ENCODE data around the gene ZFAND2B. TPM values are rescaled to one million over a fixed set of nuclear protein-coding genes. Genes with fewer than 3 reads are reported as not detected.

ZFAND2B gene
- total and polyA plus RNA-seq, 3 experiments from 2014 or later, result 32.4 to 86.0 (median 36.8) TPM

GRCh38 chr2:219205981-219206327 is 628 bp upstream of the ZFAND2B start:
- peaks cover 26 to 48% (median 44%) of the 10 kb centered on the region in 3 donors for H3K4me1 Mint-ChIP-seq
- peaks cover 0 to 27% (median 0%) of the 10 kb centered on the region in 3 donors for H3K36me3 Mint-ChIP-seq
- H3K27ac ChIP-seq (ENCODE audit: low read depth, low read length), result peak overlapping the region; percentile 85
- peak overlapping the region; percentile 95 to 99 (median 96) for H3K27ac Mint-ChIP-seq
- no peaks in the 10 kb centered on the region for H3K9me3 ChIP-seq (ENCODE audit: low read length)
- peaks cover 20% of the 10 kb centered on the region for H3K36me3 ChIP-seq (ENCODE audit: insufficient read depth, low read length)
- no peaks in the 10 kb centered on the region for H3K27me3 Mint-ChIP-seq
- H3K9me3 Mint-ChIP-seq, result peaks cover 0 to under 1% (median 0%) of the 10 kb centered on the region in 5 donors
- no peak for DNase-seq
- H3K4me3 ChIP-seq (ENCODE audit: low read length), result peak overlapping the region; percentile 81
- peaks cover 24% of the 10 kb centered on the region for H3K4me1 ChIP-seq (ENCODE audit: insufficient read depth, low read length)
- H3K4me3 Mint-ChIP-seq, result peak overlapping the region; percentile 88 to 97 (median 94)
- no peaks in the 10 kb centered on the region for H3K27me3 ChIP-seq (ENCODE audit: insufficient read depth, low read length, poor library complexity, severe bottlenecking)
- POLR2A ChIA-PET, result interaction anchor here (0.6 to 3.9 kb wide), 17 partner anchors 9 to 977 kb away, joined by 3 to 88 read pairs (median 5); partner anchors contain the start of genes ANKZF1, ATG9A, BCS1L and CNPPD1
- CTCF ChIA-PET, result interaction anchor here (0.7 to 7.1 kb wide), 10 partner anchors 13 to 89 kb away, joined by 3 to 70 read pairs (median 6); partner anchors contain the start of genes CNPPD1, GLB1L, NHEJ1 and SLC23A3

DNA sequence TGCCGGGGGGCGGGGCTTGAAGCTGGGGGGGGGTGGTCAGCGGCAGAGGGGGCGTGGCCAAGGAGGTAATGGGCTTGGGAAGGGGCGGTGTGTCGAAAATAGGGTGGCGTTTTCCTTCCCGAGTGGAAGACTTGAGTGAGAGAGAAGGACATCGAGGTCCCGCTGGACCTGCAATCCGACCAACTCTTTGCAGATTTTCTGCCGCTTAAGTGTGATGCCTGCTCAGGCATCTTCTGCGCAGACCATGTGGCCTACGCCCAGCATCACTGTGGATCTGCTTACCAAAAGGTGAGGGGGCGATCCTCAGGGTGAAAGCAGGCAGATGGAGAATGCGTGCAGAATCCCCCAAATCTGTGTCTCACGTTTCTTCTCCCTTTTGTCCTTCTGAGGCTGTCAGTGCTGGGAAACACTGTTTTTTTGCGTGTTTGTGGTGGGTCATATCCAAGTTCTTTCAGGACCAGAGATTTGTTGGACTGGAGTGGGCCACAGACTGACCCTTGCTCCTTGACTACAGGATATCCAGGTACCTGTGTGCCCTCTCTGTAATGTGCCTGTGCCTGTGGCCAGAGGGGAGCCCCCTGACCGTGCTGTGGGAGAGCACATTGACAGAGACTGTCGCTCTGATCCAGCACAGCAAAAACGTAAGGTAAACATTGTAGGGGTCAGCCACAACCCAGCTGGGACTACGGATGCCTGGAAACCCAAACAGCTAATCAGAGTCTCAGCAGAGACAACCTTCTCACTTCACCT is 727 bp downstream of the ZFAND2B start:
- peaks cover 29% of the 10 kb centered on the region for H3K4me1 ChIP-seq (ENCODE audit: insufficient read depth, low read length)
- ChIA-PET POLR2A (interaction anchor here (0.8 to 3.9 kb wide), 12 partner anchors 23 to 315 kb away, joined by 3 to 88 read pairs (median 10); partner anchors contain the start of genes ANKZF1, ATG9A, CNPPD1 and DNAJB2), CTCF (interaction anchor here (0.9 to 7.1 kb wide), 8 partner anchors 11 to 87 kb away, joined by 3 to 110 read pairs (median 9); partner anchors contain the start of genes CNPPD1, NHEJ1 and SLC23A3)
- H3K4me1 Mint-ChIP-seq, result peaks cover 32 to 53% (median 49%) of the 10 kb centered on the region in 3 donors
- H3K4me3 Mint-ChIP-seq, result peak overlapping the region; percentile 88 to 97 (median 94)
- no peaks in the 10 kb centered on the region for H3K27me3 Mint-ChIP-seq
- H3K9me3 ChIP-seq (ENCODE audit: low read length), result no peaks in the 10 kb centered on the region
- H3K36me3 Mint-ChIP-seq, result peaks cover 0 to 27% (median 1%) of the 10 kb centered on the region in 3 donors
- peak overlapping the region; percentile 85 for H3K27ac ChIP-seq (ENCODE audit: low read depth, low read length)
- peak overlapping the region; percentile 74 to 97 (median 90) for H3K27ac Mint-ChIP-seq
- no peaks in the 10 kb centered on the region for H3K9me3 Mint-ChIP-seq
- peaks cover 20% of the 10 kb centered on the region for H3K36me3 ChIP-seq (ENCODE audit: insufficient read depth, low read length)
- no peak for DNase-seq
- no peaks in the 10 kb centered on the region for H3K27me3 ChIP-seq (ENCODE audit: insufficient read depth, low read length, poor library complexity, severe bottlenecking)
- peak overlapping the region; percentile 81 for H3K4me3 ChIP-seq (ENCODE audit: low read length)

- peaks cover 29% of the 10 kb centered on the region for H3K4me1 ChIP-seq (ENCODE audit: insufficient read depth, low read length)
- Mint-ChIP-seq H3K27me3 (no peaks in the 10 kb centered on the region), H3K4me3 (peak overlapping the region; percentile 88 to 97 (median 92)), H3K9me3 (no peaks in the 10 kb centered on the region), H3K27ac (peak overlapping the region in 7 of 8 donors; percentile 54 to 96 (median 88)), H3K4me1 (peaks cover 32 to 53% (median 49%) of the 10 kb centered on the region in 3 donors), H3K36me3 (peaks cover 0 to 27% (median 1%) of the 10 kb centered on the region in 3 donors)
- no peak overlapping the region for H3K4me3 ChIP-seq (ENCODE audit: low read length)
- H3K36me3 ChIP-seq (ENCODE audit: insufficient read depth, low read length), result peaks cover 20% of the 10 kb centered on the region
- no peaks in the 10 kb centered on the region for H3K27me3 ChIP-seq (ENCODE audit: insufficient read depth, low read length, poor library complexity, severe bottlenecking)
- ChIA-PET CTCF (interaction anchor here (0.7 to 7.1 kb wide), 7 partner anchors 10 to 87 kb away, joined by 3 to 110 read pairs (median 6); partner anchors contain the start of genes CNPPD1, NHEJ1 and SLC23A3), POLR2A (interaction anchor here (1.1 to 3.9 kb wide), 6 partner anchors 8 to 48 kb away, joined by 3 to 88 read pairs (median 7); partner anchors contain the start of genes CNPPD1, GLB1L, NHEJ1 and STK16)
- no peaks in the 10 kb centered on the region for H3K9me3 ChIP-seq (ENCODE audit: low read length)
- DNase-seq, result no peak
- no peak overlapping the region for H3K27ac ChIP-seq (ENCODE audit: low read depth, low read length)
Observed at GRCh38 chr2:219207884-219208740, 1.5 kb downstream of the ZFAND2B start.

DNA sequence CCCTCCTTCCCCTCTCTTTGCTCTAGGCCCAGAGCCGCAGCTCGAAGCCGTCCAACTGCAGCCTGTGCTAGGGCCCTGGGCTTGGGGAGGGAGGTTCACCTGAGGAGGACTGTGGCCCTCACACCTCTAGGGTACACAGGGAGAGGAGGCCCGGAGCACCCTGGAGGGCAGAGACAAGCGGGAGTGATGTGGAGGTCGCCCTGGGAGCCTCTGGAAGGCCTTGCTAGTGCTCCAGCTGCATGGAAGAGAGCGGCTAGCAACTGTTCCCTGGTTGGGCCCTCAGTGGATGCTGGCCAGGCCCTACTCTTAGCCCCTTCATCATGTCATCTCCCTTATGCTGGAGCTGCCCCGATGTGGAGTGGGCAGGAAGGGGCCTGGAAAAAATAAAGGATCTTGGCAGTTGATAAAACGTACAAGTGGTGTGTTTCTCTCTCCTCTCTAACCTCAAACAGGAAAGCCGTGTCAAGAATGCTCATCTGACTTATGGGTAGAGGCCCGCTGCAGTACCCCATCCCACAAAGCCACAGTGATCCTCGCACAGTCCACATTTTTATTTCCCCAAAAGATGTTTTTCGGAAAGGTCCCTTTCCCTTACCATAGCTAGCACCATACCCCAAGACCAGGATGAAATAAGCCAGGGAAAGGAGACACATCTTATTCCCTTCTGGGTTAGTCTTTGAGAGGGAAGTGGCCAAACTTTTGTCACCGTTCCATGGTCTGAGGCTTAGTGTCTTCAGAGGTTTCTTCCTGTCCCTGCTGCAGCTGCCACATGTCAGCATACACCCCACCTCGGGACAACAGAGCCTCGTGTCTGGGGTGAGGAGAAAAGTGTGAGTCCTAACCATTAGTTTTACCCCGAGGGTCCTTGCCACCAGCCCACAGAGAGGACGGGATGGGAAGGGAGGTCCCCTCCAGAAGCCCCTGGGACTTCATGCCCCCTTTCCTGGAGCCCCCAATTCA is 2.9 kb downstream of the ZFAND2B start:
- CTCF ChIA-PET, result interaction anchor here (1.4 to 7.1 kb wide), 7 partner anchors 9 to 151 kb away, joined by 4 to 110 read pairs (median 8); partner anchors contain the start of genes CNPPD1, NHEJ1 and SLC23A3
- peak overlapping the region; percentile 66 to 96 (median 86) for H3K27ac Mint-ChIP-seq
- H3K27ac ChIP-seq (ENCODE audit: low read depth, low read length), result no peak overlapping the region
- peaks cover 29% of the 10 kb centered on the region for H3K4me1 ChIP-seq (ENCODE audit: insufficient read depth, low read length)
- peaks cover 32 to 53% (median 49%) of the 10 kb centered on the region in 3 donors for H3K4me1 Mint-ChIP-seq
- H3K36me3 ChIP-seq (ENCODE audit: insufficient read depth, low read length), result peaks cover 20% of the 10 kb centered on the region
- no peaks in the 10 kb centered on the region for H3K27me3 ChIP-seq (ENCODE audit: insufficient read depth, low read length, poor library complexity, severe bottlenecking)
- H3K9me3 ChIP-seq (ENCODE audit: low read length), result no peaks in the 10 kb centered on the region
- no peaks in the 10 kb centered on the region for H3K9me3 Mint-ChIP-seq
- POLR2A ChIA-PET, result interaction anchor here (1.2 kb wide), 1 partner anchor 33 kb away, joined by 9 read pairs; the partner anchor contains the start of gene CNPPD1
- no peaks in the 10 kb centered on the region for H3K27me3 Mint-ChIP-seq
- peak overlapping the region in 5 of 7 donors; percentile 28 to 94 (median 44) for H3K4me3 Mint-ChIP-seq
- DNase-seq, result no peak
- H3K4me3 ChIP-seq (ENCODE audit: low read length), result no peak overlapping the region
- H3K36me3 Mint-ChIP-seq, result peaks cover 0 to 31% (median 1%) of the 10 kb centered on the region in 3 donors

DNA sequence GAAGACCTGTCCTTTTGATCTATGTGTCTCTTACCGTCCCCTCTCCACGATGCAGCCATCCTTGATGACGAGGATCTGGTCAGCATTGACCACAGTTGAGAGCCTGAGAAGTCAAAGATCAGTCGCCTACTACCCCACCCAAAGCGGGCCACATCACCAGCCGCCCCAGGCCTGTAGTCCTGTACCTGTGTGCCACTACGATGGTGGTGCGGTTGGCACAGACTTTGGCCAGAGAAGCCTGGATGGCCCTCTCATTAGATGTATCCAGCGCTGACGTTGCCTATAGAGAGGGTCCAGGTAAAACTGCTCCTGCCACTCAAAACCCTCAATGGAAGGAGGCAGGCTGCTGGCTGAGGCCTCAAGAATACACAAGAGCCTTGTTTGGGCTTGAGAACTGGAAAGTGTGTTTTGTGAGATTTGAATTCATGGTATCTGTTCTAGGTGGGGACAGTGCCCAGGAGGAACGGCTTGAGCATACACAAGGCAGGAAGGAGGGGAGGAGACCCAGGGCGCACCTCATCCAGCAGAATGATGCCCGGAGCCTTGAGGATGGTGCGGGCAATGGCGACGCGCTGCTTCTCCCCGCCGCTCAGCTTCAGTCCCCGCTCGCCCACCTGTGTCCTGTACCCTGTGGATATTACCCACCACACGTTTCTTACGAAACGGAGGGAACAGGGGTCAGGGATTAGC is 3.8 kb downstream of the ZFAND2B start:
- Histone ChIP-seq H3K9me3 (ENCODE audit: low read length) (no peaks in the 10 kb centered on the region), H3K27me3 (ENCODE audit: insufficient read depth, low read length, poor library complexity, severe bottlenecking) (no peaks in the 10 kb centered on the region), H3K27ac (ENCODE audit: low read depth, low read length) (no peak overlapping the region), H3K4me1 (ENCODE audit: insufficient read depth, low read length) (peaks cover 29% of the 10 kb centered on the region), H3K36me3 (ENCODE audit: insufficient read depth, low read length) (peaks cover 20% of the 10 kb centered on the region), H3K4me3 (ENCODE audit: low read length) (no peak overlapping the region)
- peak overlapping the region in 4 of 7 donors; percentile 12 to 85 (median 38) for H3K4me3 Mint-ChIP-seq
- POLR2A ChIA-PET, result no interaction called here
- peak overlapping the region; percentile 74 to 96 (median 92) for H3K27ac Mint-ChIP-seq
- H3K9me3 Mint-ChIP-seq, result no peaks in the 10 kb centered on the region
- no peak for DNase-seq
- H3K27me3 Mint-ChIP-seq, result no peaks in the 10 kb centered on the region
- CTCF ChIA-PET, result interaction anchor here (1.4 to 9.0 kb wide), 10 partner anchors 10 to 152 kb away, joined by 4 to 110 read pairs (median 8); partner anchors contain the start of genes ANKZF1, ATG9A, CNPPD1 and DNAJB2
- H3K36me3 Mint-ChIP-seq, result peaks cover 0 to 31% (median 5%) of the 10 kb centered on the region in 3 donors
- peaks cover 31 to 53% (median 49%) of the 10 kb centered on the region in 3 donors for H3K4me1 Mint-ChIP-seq

GRCh38 chr2:219210886-219211362 is 4.3 kb downstream of the ZFAND2B start:
- H3K27ac ChIP-seq (ENCODE audit: low read depth, low read length), result peak overlapping the region; percentile 67
- Mint-ChIP-seq H3K36me3 (peaks cover 0 to 31% (median 5%) of the 10 kb centered on the region in 3 donors), H3K27me3 (no peaks in the 10 kb centered on the region), H3K4me3 (peak overlapping the region in 6 of 7 donors; percentile 11 to 88 (median 80)), H3K27ac (peak overlapping the region; percentile 84 to 100 (median 95)), H3K4me1 (peaks cover 30 to 52% (median 48%) of the 10 kb centered on the region in 3 donors), H3K9me3 (no peaks in the 10 kb centered on the region)
- peak overlapping the region; percentile 34 for H3K4me3 ChIP-seq (ENCODE audit: low read length)
- H3K36me3 ChIP-seq (ENCODE audit: insufficient read depth, low read length), result peaks cover 20% of the 10 kb centered on the region
- peaks cover 26% of the 10 kb centered on the region for H3K4me1 ChIP-seq (ENCODE audit: insufficient read depth, low read length)
- H3K9me3 ChIP-seq (ENCODE audit: low read length), result no peaks in the 10 kb centered on the region
- POLR2A ChIA-PET, result interaction anchor here (0.7 to 1.3 kb wide), 11 partner anchors 18 to 131 kb away, joined by 3 to 23 read pairs (median 5); partner anchors contain the start of genes CNPPD1, DNAJB2 and TUBA4A
- no peaks in the 10 kb centered on the region for H3K27me3 ChIP-seq (ENCODE audit: insufficient read depth, low read length, poor library complexity, severe bottlenecking)
- CTCF ChIA-PET, result interaction anchor here (0.6 to 9.0 kb wide), 34 partner anchors 9 to 181 kb away, joined by 3 to 110 read pairs (median 6); partner anchors contain the start of genes ANKZF1, ATG9A, CNPPD1 and DNAJB2
- no peak for DNase-seq

Measured in CD8-positive, alpha-beta memory T cell (primary cell).